ENCODE results near the gene TMEM150C.

- TF ChIP-seq POLR2A (IDR thresholded peaks at IDR 0.05; ENCODE audit: low read depth, low read length) (no peak), TAF1 (IDR thresholded peaks at IDR 0.05; ENCODE audit: low read depth, low read length) (no peak), POLR2AphosphoS5 (IDR thresholded peaks at IDR 0.05; ENCODE audit: low read depth, low read length) (no peak), SPI1 (IDR thresholded peaks at IDR 0.05; ENCODE audit: low read depth, low read length) (no peak), POU2F2 (IDR thresholded peaks at IDR 0.05; ENCODE audit: low read depth, low read length) (no peak), PAX5 (IDR thresholded peaks at IDR 0.05; ENCODE audit: insufficient read depth, low read length, severe bottlenecking) (no peak)
Measured at GRCh38 chr4:82515705-82516104, 46.1 kb downstream of the TMEM150C start.
